DMS114 treated with DMSO at 0.1 percent for 48 hours (cell line): ENCODE data around the gene BOLL.
"Not testable (repeated sequence)": the region's sequence is repeated elsewhere in the genome, so short reads cannot be mapped to it uniquely, and the experiment has no call there.

Experiments used
- DNase-seq: peaks from one replicate; lab custom pipeline; 2025; ENCODE audit not compliant: unreplicated experiment; lab: John Stamatoyannopoulos, UW

The BOLL gene

DNA sequence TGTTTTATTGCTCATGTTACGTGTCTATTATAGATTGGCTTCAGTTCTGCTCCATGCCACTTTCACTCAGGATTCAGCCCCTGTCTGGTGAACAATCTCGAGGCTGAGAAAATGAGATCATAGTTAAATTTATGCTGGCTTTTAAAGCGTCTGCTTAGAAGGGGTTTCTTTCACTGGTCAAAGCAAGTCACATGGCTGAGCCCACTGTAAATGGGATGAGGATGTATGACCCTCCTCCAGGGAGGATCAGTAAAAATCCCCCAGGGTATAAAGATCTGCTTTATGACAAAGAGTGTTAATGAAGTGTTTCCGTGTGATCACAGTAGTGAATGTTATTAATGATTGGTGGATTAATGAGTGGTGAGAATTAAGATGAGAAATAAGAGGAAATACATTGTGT lies 13.1 kb upstream of the BOLL start:
- no peak for DNase-seq

DNA sequence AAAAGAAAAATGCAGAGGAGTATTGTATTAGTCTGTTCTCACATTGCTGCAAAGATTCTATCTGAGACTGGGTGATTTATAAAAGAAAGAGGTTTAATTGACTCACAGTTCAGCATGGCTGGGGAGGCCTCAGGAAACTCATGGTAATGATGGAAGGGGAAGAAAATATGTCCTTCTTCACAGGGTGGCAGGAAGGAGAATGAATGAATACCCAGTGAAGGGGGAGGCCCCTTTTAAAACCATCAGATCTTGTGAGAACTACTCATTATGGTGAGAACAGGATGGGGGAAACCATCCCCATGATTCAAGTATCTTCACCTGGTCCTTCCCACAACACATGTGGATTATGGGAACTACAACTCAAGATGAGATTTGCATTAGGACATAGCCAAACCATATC lies 10.2 kb upstream of the BOLL start:
- DNase-seq = no peak

DNA sequence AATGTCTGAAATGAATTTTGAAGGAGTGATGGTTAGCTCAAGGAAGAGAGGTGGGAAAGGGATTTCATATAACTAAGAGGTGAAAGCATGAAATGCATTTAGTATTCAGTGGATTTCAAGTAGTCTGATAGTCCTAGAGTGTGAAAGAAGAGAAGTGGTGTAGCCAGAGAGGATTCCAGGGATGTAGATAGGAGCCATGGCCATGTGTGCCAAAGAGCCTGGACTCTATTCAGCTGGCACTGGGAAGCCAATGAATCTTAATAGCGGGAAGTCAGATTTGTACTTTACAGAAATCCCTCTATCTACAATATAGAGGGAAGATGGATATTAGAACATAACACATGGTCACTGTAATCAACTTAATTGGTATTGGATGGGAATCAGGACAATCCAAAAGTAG lies 8.3 kb upstream of the BOLL start:
- DNase-seq = no peak

DNA sequence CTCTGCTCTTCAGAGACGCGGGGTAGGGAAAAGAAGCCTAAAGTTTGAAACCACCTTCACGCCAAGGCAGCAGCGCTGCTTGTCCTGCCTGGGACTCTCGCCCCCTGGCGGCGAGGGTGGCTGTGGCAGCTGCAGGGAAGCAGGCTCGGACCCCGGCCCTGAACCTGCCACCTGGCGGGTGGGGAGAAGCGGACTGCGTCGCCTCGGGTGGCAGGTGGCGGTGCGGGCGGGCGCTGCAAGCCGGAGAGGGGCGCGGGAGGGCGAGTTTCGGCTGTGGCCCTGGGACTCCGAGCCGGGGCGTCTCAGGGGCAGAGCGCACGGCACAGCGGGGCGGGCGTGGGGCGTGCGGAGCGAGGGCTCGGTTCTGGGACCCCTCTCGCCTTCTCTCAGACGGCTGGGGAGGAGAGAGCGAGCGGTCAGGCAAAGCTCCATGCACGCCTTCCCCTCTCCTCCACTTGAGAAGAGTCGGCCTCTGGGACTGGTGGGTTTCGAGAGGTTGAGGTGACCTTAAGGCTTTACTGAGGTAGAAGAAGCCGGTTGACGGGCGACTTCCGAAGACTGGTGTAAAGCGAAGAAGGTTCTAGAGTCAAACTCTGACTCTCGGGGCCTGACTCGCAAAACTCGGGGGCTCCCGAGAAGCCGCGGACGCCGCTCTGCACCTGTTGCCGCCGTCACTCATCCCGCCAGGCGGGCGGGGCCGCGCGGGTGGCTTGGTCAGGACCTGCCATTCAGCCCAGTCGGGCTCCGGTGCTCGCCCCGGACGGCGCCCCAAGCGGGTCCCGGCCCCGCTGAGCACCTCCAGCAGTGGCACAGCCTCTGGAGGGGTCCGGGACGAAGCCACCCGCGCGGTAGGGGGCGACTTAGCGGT lies 1.1 kb upstream of the BOLL start:
- DNase-seq = no peak

DNA sequence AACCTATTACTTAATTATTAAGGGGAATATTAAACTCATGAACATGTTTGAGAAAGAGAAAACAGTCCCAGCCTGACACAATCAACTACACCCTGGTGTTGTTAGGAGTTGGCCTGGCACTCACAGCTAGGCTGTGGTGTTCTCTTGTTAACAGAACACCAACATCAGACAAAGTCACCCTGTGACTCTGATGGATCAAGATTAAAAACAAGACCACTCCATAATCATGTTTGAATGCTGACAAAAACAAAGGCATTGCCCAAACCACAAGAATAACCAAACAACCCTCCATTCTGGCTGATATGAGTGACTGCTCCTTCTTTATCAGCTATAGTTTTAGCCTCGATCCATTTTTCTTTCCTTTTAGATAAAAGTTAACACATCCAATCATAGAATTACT lies 3.0 kb downstream of the BOLL start:
- DNase-seq = no peak

DNA sequence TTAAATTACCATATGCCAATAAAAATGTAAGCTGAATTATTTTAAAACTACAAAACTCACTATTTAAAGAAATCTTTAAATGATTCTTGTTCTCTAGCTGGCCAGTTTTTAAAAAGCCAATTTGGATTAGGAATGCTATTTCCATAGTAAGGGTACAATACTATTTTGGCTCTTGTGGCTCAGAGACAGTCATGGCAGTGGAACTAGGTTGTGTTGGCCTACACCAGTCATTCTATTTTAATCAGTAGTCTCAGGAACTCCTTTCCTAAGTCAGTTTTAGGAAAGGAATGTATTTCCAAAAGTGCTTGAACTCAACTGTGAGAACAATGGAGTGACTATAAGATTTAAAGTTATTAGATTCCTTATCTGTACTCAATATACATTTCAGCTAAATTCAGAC lies 5.9 kb downstream of the BOLL start:
- no peak for DNase-seq

DNA sequence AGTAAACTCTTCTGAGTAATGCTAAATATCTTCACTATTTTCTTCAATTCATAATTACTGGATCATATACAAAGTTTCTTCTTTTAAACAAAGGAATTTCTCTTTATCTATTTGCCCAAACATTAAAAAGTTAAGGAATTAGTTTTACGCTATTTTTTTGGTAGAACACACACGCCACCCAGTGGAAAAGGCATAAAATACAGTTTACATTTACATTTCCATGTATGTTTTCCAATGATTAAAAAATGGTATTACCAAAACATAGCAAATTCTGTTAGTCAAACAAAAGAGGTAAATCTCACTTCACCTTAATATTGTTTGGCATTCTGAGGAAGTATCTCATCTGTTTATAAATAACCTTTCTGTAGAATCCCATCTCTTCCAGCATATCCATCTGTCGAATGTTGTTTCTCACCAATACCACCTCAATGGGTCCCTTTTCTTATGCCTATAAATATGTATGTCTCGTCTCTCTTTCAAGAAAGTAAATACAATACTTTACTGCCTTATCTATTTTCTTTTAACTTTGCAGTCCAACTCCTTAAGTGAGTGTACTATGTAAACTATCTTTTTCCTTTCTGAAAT lies 7.2 kb downstream of the BOLL start:
- DNase-seq = peak; percentile 39

DNA sequence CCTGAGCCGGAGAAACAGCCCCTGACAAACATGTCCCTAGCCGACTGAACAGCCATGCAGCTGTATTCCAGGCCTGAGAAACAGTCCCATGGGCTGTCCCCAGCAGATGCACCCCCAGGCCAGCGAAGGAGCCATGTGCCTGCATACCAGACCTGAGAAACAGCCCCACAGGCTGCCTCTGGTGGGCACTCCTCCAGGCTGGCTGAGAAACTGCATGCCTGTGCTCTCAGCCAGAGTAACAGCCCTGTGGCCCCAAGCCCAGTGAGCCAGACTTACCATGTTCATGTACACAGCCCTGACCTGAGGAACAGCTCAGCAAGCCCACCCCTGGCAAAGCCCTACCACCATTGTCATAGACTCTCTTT lies 24.8 kb downstream of the BOLL start:
- no peak for DNase-seq

DNA sequence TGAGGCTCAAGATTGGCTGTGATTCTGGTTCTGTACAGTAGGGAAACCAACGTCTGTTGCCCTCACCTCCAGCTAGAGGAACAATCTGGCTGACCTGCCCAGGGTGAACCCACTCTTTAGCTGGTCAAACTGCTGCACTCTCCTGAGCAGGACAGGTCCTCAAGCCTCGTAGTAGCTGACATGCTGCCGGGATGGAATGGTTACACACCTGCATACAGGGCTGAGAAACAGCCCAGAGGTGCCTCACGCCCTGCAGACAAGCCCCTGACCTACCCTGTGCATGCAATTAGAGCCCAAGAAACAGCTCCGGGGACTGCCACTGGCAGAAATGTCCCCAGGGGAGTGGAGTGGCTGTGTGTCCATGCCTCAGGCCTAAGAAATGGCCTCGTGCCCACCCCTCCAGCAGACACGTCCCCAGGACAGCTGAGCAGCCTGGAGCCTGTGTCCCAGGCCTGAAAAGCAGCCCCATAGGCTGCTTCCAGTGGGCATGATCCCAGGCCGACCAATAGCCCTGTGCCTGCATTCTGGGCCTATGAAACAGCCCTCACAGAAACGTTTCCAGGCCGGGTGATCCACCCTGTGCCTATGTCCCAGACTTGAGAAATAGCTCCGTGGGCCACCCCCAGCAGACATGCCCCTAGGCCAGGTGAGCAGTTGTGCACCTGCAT lies 25.4 kb downstream of the BOLL start:
- no peak for DNase-seq

DNA sequence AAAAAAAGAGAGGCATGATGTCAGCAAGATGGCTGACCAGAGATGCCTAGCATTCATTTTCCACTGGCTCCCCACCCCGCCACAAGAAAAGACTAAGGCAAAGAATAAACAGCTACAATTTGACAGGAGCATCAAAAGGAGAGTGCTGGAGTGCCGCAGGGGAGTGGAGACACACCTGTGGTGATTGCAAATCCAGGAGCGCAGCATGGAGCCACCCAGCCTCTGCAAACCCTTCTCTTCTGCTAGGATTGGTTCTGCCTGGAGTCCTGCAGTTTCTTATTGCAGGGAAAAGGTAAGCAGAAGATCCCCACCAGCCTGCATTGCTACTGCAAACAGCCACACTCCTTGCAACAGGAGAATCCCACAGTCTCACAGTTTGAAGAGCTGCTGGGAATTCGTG lies 26.1 kb downstream of the BOLL start:
- DNase-seq = no peak

DNA sequence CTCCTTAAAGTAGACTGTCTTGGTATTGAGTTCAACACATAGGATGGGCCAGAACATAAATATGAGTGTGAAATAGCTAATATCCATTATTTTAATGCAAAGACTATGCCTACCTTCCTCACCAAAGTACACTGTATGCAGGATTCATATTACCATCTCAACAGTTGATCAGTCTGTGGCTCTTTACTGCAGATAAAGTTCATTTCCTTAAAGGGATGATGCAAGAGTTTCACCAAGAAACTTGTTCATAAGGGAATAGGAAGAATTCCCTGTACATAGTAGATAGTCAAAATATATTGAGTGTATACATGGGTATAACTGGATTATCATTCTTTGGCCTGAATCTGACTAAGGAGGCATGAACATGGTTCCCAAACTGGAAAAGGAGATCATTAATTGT lies 44.9 kb downstream of the BOLL start:
- DNase-seq = no peak

DNA sequence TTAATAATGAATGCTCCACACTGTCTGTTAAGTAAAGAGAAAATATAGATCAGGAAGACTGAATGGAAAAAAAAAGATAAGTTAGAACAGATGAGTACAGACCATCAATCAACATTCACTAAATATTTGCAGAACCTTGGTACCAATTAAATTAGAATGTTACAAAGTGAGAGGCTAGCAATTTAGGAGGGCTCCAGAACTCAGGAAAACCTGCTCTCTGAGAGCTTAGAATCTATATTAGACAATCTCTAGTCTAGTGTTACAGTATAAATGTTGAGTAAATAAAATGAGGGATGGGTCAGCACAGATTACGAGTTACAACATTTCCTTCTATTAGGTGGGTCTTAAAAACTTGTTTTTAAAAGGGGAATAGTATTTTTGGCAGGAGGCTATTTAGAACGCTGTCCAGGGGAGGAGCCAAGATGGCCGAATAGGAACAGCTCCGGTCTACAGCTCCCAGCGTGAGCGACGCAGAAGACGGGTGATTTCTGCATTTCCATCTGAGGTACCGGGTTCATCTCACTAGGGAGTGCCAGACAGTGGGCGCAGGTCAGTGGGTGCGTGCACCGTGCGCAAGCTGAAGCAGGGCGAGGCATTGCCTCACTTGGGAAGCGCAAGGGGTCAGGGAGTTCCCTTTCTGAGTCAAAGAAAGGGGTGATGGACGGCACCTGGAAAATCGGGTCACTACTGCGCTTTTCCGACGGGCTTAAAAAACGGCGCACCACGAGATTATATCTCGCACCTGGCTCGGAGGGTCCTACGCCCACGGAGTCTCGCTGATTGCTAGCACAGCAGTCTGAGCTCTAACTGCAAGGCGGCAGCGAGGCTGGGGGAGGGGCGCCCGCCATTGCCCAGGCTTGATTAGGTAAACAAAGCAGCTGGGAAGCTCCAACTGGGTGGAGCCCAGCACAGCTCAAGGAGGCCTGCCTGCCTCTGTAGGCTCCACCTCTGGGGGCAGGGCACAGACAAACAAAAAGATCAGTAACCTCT lies 56.3 kb downstream of the BOLL start:
- DNase-seq = not testable (repeated sequence)

DNA sequence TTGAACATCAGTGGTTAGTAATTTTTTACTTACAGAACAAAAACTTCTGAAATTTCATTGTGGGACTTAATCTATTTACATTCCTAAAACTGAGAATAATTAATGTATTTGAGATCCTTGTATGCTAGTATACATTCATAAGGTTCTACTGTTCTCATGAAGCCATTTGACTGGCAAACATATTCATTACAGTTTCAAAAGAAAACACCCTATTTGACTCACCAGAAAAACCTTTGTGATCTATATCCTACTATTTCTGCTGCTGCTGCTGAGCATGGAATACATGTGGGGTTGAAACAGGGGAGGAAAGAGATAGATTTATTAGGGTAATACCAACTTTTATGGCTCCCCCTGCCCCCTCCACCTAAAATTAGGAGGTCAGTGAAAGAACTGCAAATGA lies 58.1 kb downstream of the BOLL start:
- DNase-seq = no peak

DNA sequence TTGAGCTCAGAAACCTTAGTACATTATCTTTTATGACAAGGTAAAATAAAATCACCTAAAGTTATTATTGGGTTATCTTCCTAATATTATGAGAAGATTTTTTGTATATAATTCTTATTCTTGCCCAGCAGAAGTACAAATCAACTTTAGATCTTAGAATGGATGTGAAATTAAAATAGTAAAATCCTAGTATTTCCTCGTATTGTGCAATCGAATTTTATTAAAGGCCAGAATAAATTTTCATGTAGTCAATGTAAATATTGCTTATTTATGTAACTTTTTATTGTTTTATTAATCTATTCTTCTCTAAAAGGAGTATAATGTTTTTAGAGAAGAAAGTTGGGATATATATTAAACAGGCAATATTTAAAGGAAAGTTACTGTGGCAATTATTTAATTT lies 67.3 kb downstream of the BOLL start:
- no peak for DNase-seq

DNA sequence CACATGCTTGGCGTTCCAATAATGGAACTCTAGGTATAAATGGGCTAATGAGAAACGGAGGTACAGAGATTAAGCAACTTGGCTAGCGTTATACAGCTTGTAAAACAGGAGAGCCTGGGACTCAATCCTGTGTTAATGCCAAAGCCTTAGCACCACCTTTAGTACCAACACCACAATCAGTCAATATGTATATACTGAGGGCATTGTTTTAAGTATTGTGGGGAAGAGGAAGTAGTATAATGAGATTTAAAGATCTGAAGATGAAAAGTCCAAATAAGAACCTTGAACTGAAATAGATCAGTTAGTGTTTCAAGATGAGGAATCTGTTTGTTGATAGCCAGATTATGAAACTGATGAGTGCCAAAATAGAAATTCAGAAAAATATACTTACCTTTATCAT lies 71.8 kb downstream of the BOLL start:
- no peak for DNase-seq

DNA sequence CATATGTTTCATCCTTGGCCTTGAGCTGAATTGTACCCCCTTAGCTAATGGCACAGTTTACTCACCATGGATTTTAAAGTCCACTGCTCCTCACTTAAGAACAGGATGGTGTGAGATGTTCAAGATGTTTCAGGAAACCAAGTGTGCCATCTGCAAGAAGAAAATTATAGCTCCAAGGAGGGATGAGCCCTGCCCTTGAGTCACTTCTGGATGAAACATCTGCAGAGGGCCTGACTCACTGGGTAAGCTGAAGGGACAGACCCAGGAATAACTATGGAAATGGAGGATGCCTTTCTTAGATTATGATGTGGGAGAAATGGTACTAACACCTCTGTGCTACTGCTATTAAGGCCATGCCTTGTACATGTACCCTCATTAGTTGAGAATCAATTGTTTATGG lies 73.5 kb downstream of the BOLL start:
- DNase-seq = no peak

DNA sequence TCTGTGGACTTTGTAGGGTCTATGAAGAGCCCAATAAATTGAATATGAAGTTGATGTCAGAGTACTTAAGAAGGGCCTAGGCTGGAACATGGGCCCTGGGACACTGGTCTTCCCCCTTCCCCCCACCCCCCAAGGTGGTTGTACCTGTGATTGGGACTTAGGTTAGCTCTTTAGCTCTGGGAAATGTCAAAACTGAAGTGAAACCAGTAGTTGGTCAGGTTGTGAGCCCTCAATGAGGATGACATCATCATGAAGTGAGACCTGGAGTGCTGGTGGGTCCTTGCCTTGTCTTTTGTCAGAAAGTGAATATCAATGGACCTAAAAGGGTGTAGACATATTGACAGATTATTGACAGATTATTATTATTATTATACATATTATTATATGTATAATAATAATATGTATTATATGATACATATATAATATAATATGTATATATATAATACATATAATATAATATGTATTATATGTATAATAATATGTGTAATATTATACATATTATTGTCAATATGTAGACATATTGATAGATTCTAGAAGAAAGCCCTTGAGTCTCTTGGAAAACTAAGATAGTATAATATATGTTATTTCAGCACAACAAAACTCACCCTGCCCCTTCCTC lies 74.6 kb downstream of the BOLL start:
- DNase-seq = no peak

DNA sequence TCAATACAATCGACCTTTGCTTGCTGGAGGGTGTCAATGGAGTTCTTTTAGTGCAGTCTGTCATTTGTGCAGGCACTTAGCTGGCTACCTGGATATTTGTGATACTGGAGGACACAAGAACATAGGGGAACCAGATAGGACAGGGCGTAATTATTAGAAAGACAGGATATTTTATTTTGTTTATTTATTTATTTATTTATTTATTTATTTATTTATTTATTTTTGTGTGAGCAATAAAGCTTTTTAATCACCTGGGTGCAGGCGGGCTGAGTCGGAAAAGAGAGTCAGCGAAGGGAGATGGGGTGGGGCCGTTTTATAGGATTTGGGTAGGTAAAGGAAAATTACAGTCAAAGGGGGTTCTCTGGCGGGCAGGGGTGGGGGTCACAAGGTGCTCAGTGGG lies 76.0 kb downstream of the BOLL start:
- DNase-seq = not testable (repeated sequence)

DNA sequence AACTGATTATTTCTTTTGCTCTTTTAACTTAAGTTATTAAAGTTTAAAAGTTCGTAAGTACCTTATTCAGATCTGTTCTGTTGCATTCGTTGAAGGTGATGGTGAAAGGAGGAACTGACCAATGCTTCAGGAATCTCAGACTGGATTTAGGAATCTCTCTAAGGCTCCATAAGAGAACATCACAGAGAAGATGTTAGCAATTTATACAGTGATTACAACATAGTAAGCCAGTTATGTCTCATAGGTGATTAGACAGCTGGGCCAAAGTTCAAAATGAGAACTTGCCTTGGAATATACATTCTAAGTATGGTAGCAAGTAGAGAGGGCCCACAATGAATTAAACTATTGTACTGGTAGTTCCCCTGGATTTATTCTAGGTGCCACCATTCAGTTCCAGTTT lies 76.8 kb downstream of the BOLL start:
- DNase-seq = no peak

DNA sequence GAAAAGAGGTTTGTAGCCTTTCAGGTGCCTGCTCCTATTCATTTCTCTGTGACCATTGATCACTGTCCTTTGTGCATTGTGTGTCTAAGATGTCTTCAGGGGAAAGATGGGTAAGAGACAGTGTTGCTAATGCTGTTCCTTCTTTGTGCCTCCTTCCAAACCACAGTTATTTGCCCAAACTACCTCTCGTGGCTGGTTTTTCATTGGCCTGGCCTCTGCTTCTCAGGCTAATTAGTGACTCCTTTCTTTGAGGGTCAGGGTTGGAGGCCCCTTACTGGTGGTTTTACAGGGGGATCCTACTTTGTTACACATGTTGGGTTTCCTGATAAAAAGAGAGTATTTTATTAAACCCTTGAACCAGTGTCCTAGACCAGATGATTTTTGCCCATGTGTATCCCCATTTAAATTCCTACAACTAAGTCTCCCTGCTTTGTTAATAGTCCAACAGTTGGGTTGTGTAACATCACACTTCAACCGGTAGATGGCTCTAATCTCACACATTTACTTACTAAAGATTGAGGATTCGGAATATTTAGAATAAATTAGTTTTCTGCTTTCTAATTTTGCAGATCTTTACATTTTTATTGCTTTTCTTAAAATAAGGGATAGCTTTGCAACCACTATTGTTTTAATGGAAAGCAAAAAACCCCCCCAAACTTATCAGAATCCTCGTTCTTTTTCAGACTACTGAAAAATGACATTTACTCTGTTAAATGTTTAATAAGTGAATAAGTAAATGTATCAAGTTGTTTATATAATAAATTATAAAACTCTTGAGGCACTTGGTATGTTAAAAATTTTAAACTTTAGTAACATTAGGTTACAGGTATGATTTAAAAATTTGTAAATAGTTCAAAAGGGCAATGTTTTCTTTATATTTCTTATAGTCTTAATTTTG lies 77.6 kb downstream of the BOLL start:
- DNase-seq = peak; percentile 59
